SU-DHL-6 (cell line): Measurements from ENCODE around the gene SPINK13.

ENCODE experiments used
- H2AFZ ChIP-seq: fragments of 200-600 bp; sonication (generic); 2 replicates; pipeline ENCODE4 v1.6.1; 2014; ENCODE audit warnings: low read depth, mild to moderate bottlenecking, moderate library complexity, mixed read lengths, antibody characterized with exemption, low read length; ENCODE audit not compliant: severe bottlenecking
- H3F3A ChIP-seq: fragments of 200-600 bp; shearing (Covaris generic); 2 replicates; pipeline ENCODE4 v1.6.0; 2016; ENCODE audit warnings: antibody characterized with exemption, mild to moderate bottlenecking; ENCODE audit not compliant: insufficient read depth
- H3K27ac ChIP-seq: fragments of 200-600 bp; sonication (generic); 2 replicates; pipeline ENCODE4 v1.5.1; 2016; ENCODE audit warnings: low read depth, mild to moderate bottlenecking, low read length, moderate library complexity, mixed read lengths
- H3K27me3 ChIP-seq: fragments of 200-600 bp; sonication (generic), shearing (Covaris generic); 2 replicates; pipeline ENCODE4 v1.6.0; 2014; ENCODE audit warnings: mild to moderate bottlenecking, low read length
- H3K36me3 ChIP-seq: fragments of 200-600 bp; sonication (generic); 2 replicates; pipeline ENCODE4 v1.6.1; 2014; ENCODE audit warnings: mild to moderate bottlenecking, low read length, mixed read lengths
- H3K4me2 ChIP-seq: fragments of 300-600, 200-600 bp; shearing (Covaris generic), sonication (generic); 2 replicates; pipeline ENCODE4 v1.6.0; 2014; ENCODE audit warnings: low read length, low read depth, mild to moderate bottlenecking; ENCODE audit not compliant: poor library complexity, severe bottlenecking
- H3K4me3 ChIP-seq: fragments of 200-600 bp; sonication (generic); 2 replicates; pipeline ENCODE4 v1.5.1; 2014; ENCODE audit warnings: antibody characterized with exemption, low read length, mild to moderate bottlenecking, mixed read lengths; ENCODE audit not compliant: insufficient read depth, poor library complexity, severe bottlenecking
- H3K79me2 ChIP-seq: fragments of 200-600 bp; sonication (generic); 2 replicates; pipeline ENCODE4 v1.6.1; 2014; ENCODE audit warnings: mild to moderate bottlenecking, low read length, moderate library complexity; ENCODE audit not compliant: insufficient read depth
- H3K9ac ChIP-seq: fragments of 200-600 bp; sonication (generic); 2 replicates; pipeline ENCODE4 v1.7.0; 2014; ENCODE audit warnings: mild to moderate bottlenecking, low read length
- H3K9me2 ChIP-seq: fragments of 200-600 bp; sonication (generic); replicated peaks from 2 replicates; pipeline ENCODE4 v1.6.1; 2014; ENCODE audit warnings: low read length; ENCODE audit not compliant: insufficient read depth
- H3K9me3 ChIP-seq: fragments of 200-600 bp; sonication (generic); 2 replicates; pipeline ENCODE4 v1.6.1; 2014; ENCODE audit warnings: low read length, mixed read lengths; ENCODE audit not compliant: insufficient read depth
- H4K20me1 ChIP-seq: fragments of 200-600 bp; sonication (generic); 2 replicates; pipeline ENCODE4 v1.6.1; 2014; ENCODE audit warnings: low read depth, mild to moderate bottlenecking, antibody characterized with exemption, low read length, moderate library complexity, mixed read lengths
- EZH2phosphoT487 ChIP-seq: fragments of 200-600 bp; sonication (generic), shearing (Covaris generic); conservative IDR thresholded peaks from 2 replicates; pipeline ENCODE4 v1.6.1; 2018; ENCODE audit warnings: mild to moderate bottlenecking, antibody characterized with exemption, low read length, moderate library complexity, mixed read lengths
- TF ChIP-seq, protein P1 (sequence below): fragments of 200-600 bp; sonication (generic); IDR thresholded peaks from one replicate; pipeline ENCODE4 v1.5.1; 2017; ENCODE audit warnings: antibody characterized with exemption, mild to moderate bottlenecking, low read length, moderate library complexity; ENCODE audit not compliant: insufficient read depth, poor library complexity, severe bottlenecking

SPINK13 gene

DNA sequence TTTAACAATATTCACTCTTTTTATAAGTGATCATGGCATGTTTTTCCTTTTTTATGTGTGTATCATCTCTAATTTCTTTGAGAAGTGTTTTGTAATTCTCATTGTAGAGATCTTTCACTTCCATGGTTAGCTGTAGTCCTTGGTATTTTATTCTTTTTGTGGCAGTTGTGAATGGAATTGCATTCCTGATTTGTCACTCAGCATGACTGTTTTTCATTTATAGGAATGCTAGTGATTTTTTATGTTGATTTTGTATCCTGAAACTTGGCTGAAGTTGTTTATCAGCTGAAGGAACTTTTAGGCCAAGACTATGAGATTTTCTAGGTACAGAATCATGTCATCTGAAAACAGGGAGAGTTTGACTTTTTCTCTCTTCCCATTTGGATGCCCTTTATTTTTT, 13.1 kb upstream of the SPINK13 start:
- no peak for TF ChIP-seq EZH2phosphoT487
- TF ChIP-seq, protein P1, sequence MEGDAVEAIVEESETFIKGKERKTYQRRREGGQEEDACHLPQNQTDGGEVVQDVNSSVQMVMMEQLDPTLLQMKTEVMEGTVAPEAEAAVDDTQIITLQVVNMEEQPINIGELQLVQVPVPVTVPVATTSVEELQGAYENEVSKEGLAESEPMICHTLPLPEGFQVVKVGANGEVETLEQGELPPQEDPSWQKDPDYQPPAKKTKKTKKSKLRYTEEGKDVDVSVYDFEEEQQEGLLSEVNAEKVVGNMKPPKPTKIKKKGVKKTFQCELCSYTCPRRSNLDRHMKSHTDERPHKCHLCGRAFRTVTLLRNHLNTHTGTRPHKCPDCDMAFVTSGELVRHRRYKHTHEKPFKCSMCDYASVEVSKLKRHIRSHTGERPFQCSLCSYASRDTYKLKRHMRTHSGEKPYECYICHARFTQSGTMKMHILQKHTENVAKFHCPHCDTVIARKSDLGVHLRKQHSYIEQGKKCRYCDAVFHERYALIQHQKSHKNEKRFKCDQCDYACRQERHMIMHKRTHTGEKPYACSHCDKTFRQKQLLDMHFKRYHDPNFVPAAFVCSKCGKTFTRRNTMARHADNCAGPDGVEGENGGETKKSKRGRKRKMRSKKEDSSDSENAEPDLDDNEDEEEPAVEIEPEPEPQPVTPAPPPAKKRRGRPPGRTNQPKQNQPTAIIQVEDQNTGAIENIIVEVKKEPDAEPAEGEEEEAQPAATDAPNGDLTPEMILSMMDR = no peak
- Histone ChIP-seq H3K27me3 (no peaks in the 10 kb centered on the region), H3K79me2 (no peaks in the 10 kb centered on the region), H3K9me3 (no peaks in the 10 kb centered on the region), H3F3A (no peaks in the 10 kb centered on the region), H2AFZ (no peak overlapping the region), H3K27ac (no peak overlapping the region), H4K20me1 (no peaks in the 10 kb centered on the region), H3K9ac (no peak overlapping the region), H3K36me3 (no peaks in the 10 kb centered on the region), H3K9me2 (no peaks in the 10 kb centered on the region), H3K4me3 (no peak overlapping the region), H3K4me2 (no peak overlapping the region)

DNA sequence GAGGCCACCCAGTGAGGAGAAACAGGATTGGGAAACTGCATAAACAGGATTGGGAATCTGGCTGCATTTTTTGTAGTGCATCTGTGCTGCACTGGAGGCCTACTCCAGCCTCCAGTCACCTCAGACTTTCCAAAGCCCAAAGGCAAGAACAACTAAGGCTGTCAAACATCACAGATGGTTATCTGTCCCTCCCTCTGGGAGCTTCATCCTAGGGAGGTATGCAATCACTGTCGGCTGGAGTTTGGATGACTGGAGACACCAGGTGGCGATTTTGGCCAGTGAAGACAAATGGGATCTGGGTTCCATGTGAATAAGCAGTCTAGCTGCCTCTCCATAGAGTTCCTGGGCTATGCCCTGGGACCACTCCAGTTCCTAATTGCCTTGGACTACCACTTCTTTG, 9.3 kb upstream of the SPINK13 start:
- H3K9me2 ChIP-seq = no peaks in the 10 kb centered on the region
- H3K9me3 ChIP-seq = no peaks in the 10 kb centered on the region
- H3K79me2 ChIP-seq = no peaks in the 10 kb centered on the region
- no peaks in the 10 kb centered on the region for H4K20me1 ChIP-seq
- no peaks in the 10 kb centered on the region for H3K27me3 ChIP-seq
- TF ChIP-seq, protein P1 = no peak
- no peak for TF ChIP-seq EZH2phosphoT487
- H3K9ac ChIP-seq = no peak overlapping the region
- no peaks in the 10 kb centered on the region for H3F3A ChIP-seq
- H3K36me3 ChIP-seq = no peaks in the 10 kb centered on the region
- H3K4me2 ChIP-seq = no peak overlapping the region
- no peak overlapping the region for H2AFZ ChIP-seq
- no peak overlapping the region for H3K27ac ChIP-seq
- no peak overlapping the region for H3K4me3 ChIP-seq

DNA sequence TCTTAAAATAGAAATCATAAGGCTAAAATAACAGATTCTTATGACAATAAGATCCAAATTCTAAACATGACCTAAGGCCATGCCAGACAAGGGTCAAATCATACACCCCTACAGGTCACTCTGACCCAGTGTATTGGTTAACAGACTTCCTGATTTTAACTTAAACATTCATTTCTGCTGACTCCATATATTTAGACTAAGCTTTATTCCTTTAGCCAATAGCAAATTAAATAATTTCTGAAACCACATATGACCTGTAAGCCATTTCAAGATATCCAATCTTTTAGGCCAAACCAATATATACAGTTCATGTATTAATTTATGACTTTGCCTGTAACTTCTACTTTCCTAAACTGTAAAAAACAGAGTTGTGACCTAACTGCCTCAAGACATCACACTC, 7.4 kb upstream of the SPINK13 start:
- no peak overlapping the region for H3K9ac ChIP-seq
- no peak overlapping the region for H3K4me3 ChIP-seq
- no peaks in the 10 kb centered on the region for H4K20me1 ChIP-seq
- H3K9me3 ChIP-seq = no peaks in the 10 kb centered on the region
- no peaks in the 10 kb centered on the region for H3F3A ChIP-seq
- H3K27ac ChIP-seq = no peak overlapping the region
- H3K27me3 ChIP-seq = no peaks in the 10 kb centered on the region
- H3K79me2 ChIP-seq = no peaks in the 10 kb centered on the region
- no peak overlapping the region for H2AFZ ChIP-seq
- H3K36me3 ChIP-seq = no peaks in the 10 kb centered on the region
- no peak overlapping the region for H3K4me2 ChIP-seq
- no peak for TF ChIP-seq EZH2phosphoT487
- TF ChIP-seq, protein P1 = no peak
- no peaks in the 10 kb centered on the region for H3K9me2 ChIP-seq
